ENCODE data around the gene RIOK2.

Gene RIOK2

GRCh38 chr5:97167435-97167834 is 15.6 kb downstream of the RIOK2 start:
- TF ChIP-seq, protein P1, sequence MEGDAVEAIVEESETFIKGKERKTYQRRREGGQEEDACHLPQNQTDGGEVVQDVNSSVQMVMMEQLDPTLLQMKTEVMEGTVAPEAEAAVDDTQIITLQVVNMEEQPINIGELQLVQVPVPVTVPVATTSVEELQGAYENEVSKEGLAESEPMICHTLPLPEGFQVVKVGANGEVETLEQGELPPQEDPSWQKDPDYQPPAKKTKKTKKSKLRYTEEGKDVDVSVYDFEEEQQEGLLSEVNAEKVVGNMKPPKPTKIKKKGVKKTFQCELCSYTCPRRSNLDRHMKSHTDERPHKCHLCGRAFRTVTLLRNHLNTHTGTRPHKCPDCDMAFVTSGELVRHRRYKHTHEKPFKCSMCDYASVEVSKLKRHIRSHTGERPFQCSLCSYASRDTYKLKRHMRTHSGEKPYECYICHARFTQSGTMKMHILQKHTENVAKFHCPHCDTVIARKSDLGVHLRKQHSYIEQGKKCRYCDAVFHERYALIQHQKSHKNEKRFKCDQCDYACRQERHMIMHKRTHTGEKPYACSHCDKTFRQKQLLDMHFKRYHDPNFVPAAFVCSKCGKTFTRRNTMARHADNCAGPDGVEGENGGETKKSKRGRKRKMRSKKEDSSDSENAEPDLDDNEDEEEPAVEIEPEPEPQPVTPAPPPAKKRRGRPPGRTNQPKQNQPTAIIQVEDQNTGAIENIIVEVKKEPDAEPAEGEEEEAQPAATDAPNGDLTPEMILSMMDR (IDR thresholded peaks at IDR 0.05; ENCODE audit: insufficient read depth, missing control alignments), result no peak
- no peak for FAIRE-seq
- DNase-seq (ENCODE audit: insufficient read length, low spot score), result no peak

GRCh38 chr5:97165726-97166125 is 17.3 kb downstream of the RIOK2 start:
- FAIRE-seq (no peak), DNase-seq (ENCODE audit: insufficient read length, low spot score) (no peak)
- TF ChIP-seq, protein P1 (IDR thresholded peaks at IDR 0.05; ENCODE audit: insufficient read depth, missing control alignments), result no peak

DNA sequence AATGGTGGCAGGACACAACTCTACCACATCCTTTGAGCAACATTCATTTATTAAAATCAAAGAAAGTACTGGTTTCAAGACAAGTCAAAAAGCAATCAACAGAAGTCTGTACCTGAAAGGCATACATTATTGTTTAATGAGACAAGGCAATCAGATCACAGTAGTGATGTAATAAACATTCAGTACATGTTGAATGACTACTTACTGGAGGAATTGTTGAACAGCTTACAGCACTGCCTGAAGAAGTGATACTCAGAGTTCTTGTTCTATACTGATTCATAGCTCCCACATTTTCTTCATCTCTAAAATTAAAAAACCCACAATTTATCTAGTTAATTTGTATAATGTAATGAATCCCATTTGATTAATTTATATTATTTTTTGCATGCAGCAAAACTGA is 18.2 kb downstream of the RIOK2 start:
- FAIRE-seq (no peak), DNase-seq (ENCODE audit: insufficient read length, low spot score) (no peak)
- TF ChIP-seq, protein P1 (IDR thresholded peaks at IDR 0.05; ENCODE audit: insufficient read depth, missing control alignments), result no peak

DNA sequence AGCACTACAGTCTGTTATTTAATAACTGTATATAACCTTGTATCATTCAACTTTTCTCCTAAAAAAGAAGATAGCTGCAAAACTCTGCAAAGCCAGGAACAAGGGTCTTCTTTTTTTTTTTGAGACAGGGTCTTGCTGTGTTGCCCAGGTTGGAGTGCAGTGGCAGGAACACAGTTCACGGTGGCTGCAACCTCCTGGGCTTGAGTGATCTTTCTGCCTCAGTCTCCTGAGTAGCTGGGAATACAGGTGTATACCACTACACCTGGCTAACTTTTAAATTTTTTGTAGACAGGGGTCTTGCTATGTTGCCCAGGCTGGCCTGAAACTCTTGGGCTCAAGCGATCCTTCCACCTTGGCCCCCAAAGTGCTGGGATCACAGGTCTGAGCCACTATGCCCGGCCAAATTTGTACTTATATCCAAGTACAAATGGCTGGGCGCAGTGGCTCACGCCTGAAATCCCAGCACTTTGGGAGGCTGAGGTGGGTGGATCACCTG is 19.2 kb downstream of the RIOK2 start:
- TF ChIP-seq, protein P1 (IDR thresholded peaks at IDR 0.05; ENCODE audit: insufficient read depth, missing control alignments), result no peak
- DNase-seq (ENCODE audit: insufficient read length, low spot score) (no peak), FAIRE-seq (no peak)

GRCh38 chr5:97163360-97163764 is 19.7 kb downstream of the RIOK2 start:
- TF ChIP-seq, protein P1 (IDR thresholded peaks at IDR 0.05; ENCODE audit: insufficient read depth, missing control alignments), result peak; percentile 42
- FAIRE-seq (no peak), DNase-seq (ENCODE audit: insufficient read length, low spot score) (no peak)

DNA sequence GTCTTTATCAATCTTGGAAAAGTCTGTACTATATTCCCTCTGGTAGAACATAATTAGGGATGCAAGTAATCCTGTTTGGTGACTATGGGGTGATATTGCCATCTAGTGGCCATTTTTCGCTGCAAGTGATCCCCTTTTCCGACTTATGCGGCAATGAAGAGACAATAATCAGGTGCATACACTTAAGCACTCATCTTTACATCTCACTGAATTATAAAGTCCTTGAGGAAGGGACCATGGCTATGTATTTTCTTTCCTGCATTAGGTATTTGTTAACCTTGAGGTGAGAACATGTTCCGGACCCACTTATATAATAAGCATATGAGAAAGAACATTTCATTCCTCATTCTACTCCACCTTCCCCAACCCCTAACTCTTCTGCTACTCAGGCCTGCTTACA is 21.0 kb downstream of the RIOK2 start:
- TF ChIP-seq, protein P1 (IDR thresholded peaks at IDR 0.05; ENCODE audit: insufficient read depth, missing control alignments), result peak; percentile 93
- peak; percentile 95 for FAIRE-seq
- DNase-seq (ENCODE audit: insufficient read length, low spot score), result no peak

GRCh38 chr5:97157689-97158088 is 25.4 kb downstream of the RIOK2 start:
- TF ChIP-seq, protein P1 (IDR thresholded peaks at IDR 0.05; ENCODE audit: insufficient read depth, missing control alignments), result no peak
- DNase-seq (ENCODE audit: insufficient read length, low spot score) (no peak), FAIRE-seq (no peak)

Data from D721Med (cell line).